ENCODE measurements around the gene HAVCR2. TPM values are rescaled to one million over a fixed set of nuclear protein-coding genes. Genes with fewer than 3 reads are reported as not detected.

HAVCR2 gene
- total and polyA plus RNA-seq, 2 of the 13 experiments (the other 11 are each of a cell fraction or from before 2014, with no cell fraction given) = 0.07 to 0.16 TPM

- TF ChIP-seq ERF (CRISPR knock-in tag; IDR thresholded peaks at IDR 0.05) (0 out of 2 replicates have a peak, but pooled peaks have one; percentile 30), ZNF790 (CRISPR knock-in tag; IDR thresholded peaks at IDR 0.05; ENCODE audit: borderline replicate concordance) (no peak), ZNF337 (CRISPR knock-in tag; IDR thresholded peaks at IDR 0.05; ENCODE audit: borderline replicate concordance, low read depth) (no peak), SETDB1 (CRISPR knock-in tag; IDR thresholded peaks at IDR 0.05; ENCODE audit: borderline replicate concordance) (no peak), BRD4 (CRISPR knock-in tag; IDR thresholded peaks at IDR 0.05) (no peak; the same call in 1 of the 2 replicates), NFYB (CRISPR knock-in tag; IDR thresholded peaks at IDR 0.05) (peak; percentile 90), ZNF468 (CRISPR knock-in tag; IDR thresholded peaks at IDR 0.05) (0 out of 2 replicates have a peak, but pooled peaks have one; percentile 49), NAIF1 (CRISPR knock-in tag; IDR thresholded peaks at IDR 0.05; ENCODE audit: borderline replicate concordance) (no peak), ZNF558 (CRISPR knock-in tag; IDR thresholded peaks at IDR 0.05; ENCODE audit: borderline replicate concordance) (no peak), REXO4 (CRISPR knock-in tag; IDR thresholded peaks at IDR 0.05; ENCODE audit: borderline replicate concordance) (no peak), TBX3 (IDR thresholded peaks at IDR 0.05; ENCODE audit: borderline replicate concordance) (no peak)
- TF ChIP-seq, protein P1, sequence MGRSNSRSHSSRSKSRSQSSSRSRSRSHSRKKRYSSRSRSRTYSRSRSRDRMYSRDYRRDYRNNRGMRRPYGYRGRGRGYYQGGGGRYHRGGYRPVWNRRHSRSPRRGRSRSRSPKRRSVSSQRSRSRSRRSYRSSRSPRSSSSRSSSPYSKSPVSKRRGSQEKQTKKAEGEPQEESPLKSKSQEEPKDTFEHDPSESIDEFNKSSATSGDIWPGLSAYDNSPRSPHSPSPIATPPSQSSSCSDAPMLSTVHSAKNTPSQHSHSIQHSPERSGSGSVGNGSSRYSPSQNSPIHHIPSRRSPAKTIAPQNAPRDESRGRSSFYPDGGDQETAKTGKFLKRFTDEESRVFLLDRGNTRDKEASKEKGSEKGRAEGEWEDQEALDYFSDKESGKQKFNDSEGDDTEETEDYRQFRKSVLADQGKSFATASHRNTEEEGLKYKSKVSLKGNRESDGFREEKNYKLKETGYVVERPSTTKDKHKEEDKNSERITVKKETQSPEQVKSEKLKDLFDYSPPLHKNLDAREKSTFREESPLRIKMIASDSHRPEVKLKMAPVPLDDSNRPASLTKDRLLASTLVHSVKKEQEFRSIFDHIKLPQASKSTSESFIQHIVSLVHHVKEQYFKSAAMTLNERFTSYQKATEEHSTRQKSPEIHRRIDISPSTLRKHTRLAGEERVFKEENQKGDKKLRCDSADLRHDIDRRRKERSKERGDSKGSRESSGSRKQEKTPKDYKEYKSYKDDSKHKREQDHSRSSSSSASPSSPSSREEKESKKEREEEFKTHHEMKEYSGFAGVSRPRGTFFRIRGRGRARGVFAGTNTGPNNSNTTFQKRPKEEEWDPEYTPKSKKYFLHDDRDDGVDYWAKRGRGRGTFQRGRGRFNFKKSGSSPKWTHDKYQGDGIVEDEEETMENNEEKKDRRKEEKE (IDR thresholded peaks at IDR 0.05) = no peak
- TF ChIP-seq, protein P2, sequence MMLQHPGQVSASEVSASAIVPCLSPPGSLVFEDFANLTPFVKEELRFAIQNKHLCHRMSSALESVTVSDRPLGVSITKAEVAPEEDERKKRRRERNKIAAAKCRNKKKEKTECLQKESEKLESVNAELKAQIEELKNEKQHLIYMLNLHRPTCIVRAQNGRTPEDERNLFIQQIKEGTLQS (CRISPR knock-in tag; IDR thresholded peaks at IDR 0.05) = peak; percentile 25; the same call in 1 of the 2 replicates
- TF ChIP-seq, protein P3, sequence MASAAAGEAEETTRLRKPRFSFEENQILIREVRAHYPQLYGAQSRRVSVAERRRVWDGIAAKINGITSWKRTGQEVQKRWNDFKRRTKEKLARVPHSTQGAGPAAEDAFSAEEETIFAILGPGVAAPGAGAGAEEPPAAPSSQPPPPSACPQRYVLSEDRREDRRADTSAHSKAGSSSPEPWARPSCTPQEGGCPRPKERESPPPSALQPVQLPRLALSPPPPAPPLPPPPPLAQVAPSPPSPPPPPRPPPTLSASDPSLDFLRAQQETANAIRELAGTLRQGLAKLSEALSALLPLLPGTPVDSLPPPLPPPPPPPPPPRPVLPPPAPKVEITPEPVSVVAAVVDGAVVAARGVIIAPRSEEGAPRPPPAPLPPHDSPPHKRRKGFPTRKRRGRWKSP (CRISPR knock-in tag; IDR thresholded peaks at IDR 0.05) = peak; percentile 21; the same call in 1 of the 2 replicates
- TF ChIP-seq, protein P4, sequence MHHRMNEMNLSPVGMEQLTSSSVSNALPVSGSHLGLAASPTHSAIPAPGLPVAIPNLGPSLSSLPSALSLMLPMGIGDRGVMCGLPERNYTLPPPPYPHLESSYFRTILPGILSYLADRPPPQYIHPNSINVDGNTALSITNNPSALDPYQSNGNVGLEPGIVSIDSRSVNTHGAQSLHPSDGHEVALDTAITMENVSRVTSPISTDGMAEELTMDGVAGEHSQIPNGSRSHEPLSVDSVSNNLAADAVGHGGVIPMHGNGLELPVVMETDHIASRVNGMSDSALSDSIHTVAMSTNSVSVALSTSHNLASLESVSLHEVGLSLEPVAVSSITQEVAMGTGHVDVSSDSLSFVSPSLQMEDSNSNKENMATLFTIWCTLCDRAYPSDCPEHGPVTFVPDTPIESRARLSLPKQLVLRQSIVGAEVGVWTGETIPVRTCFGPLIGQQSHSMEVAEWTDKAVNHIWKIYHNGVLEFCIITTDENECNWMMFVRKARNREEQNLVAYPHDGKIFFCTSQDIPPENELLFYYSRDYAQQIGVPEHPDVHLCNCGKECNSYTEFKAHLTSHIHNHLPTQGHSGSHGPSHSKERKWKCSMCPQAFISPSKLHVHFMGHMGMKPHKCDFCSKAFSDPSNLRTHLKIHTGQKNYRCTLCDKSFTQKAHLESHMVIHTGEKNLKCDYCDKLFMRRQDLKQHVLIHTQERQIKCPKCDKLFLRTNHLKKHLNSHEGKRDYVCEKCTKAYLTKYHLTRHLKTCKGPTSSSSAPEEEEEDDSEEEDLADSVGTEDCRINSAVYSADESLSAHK (CRISPR knock-in tag; IDR thresholded peaks at IDR 0.05; ENCODE audit: borderline replicate concordance) = no peak
- TF ChIP-seq, protein P5, sequence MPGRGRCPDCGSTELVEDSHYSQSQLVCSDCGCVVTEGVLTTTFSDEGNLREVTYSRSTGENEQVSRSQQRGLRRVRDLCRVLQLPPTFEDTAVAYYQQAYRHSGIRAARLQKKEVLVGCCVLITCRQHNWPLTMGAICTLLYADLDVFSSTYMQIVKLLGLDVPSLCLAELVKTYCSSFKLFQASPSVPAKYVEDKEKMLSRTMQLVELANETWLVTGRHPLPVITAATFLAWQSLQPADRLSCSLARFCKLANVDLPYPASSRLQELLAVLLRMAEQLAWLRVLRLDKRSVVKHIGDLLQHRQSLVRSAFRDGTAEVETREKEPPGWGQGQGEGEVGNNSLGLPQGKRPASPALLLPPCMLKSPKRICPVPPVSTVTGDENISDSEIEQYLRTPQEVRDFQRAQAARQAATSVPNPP (CRISPR knock-in tag; IDR thresholded peaks at IDR 0.05) = no peak
- TF ChIP-seq, protein P6, sequence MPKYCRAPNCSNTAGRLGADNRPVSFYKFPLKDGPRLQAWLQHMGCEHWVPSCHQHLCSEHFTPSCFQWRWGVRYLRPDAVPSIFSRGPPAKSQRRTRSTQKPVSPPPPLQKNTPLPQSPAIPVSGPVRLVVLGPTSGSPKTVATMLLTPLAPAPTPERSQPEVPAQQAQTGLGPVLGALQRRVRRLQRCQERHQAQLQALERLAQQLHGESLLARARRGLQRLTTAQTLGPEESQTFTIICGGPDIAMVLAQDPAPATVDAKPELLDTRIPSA (CRISPR knock-in tag; IDR thresholded peaks at IDR 0.05; ENCODE audit: borderline replicate concordance) = peak; percentile 73; the same call in 1 of the 2 replicates
These were observed 33.7 kb upstream of the HAVCR2 start, which contains the start of gene MED7 (continued) for GRCh38 chr5:157142317-157143126.

All from HepG2 (cell line).